Esophagus squamous epithelium (tissue), 5 donors: Measurements from ENCODE around the gene CHRNA4. TPM values are rescaled to one million over a fixed set of nuclear protein-coding genes. Genes with fewer than 3 reads are reported as not detected.

Experiments used
- DNase-seq: peaks from one replicate; lab custom pipeline; 2025; lab: John Stamatoyannopoulos, UW
- H3K27ac ChIP-seq, 4 donors: fragments of 200-600 bp; sonication (generic); one replicate each; pipeline ENCODE4 v1.5.1; 2016 to 2019; ENCODE audit warnings: mild to moderate bottlenecking in 1 of 4
- H3K27me3 ChIP-seq, 4 donors: fragments of 200-600 bp; sonication (generic); 1 replicate in 3 of 4; 2 replicates in 1 of 4; pipeline versions ENCODE4 v1.5.1 to v1.6.0; 2017 to 2021; ENCODE audit warnings: antibody characterized with exemption in 1 of 4
- H3K36me3 ChIP-seq, 3 donors: fragments of 200-600 bp; sonication (generic); one replicate each; pipeline ENCODE4 v1.5.1; 2016 to 2019
- H3K4me1 ChIP-seq, 3 donors: fragments of 200-600 bp; sonication (generic); one replicate each; pipeline ENCODE4 v1.5.1; 2017 to 2019
- H3K4me3 ChIP-seq, 4 donors: fragments of 200-600 bp; sonication (generic); 1 replicate in 3 of 4; 2 replicates in 1 of 4; pipeline ENCODE4 v1.5.1; 2016 to 2019; ENCODE audit warnings: mild to moderate bottlenecking in 2 of 4, moderate library complexity in 1 of 4
- H3K9me3 ChIP-seq, 3 donors: fragments of 200-600 bp; sonication (generic); one replicate each; pipeline ENCODE4 v1.5.1; 2016 to 2019
- CTCF ChIP-seq, 6 experiments: fragments of 450-650 bp in 4 of 6; fragments of 200-600 bp in 2 of 6; sonication (generic) in 2 of 6; IDR thresholded peaks; one replicate each; pipeline ENCODE4 v1.5.1; 2016 to 2019; ENCODE audit warnings: antibody characterized with exemption in 6 of 6, mild to moderate bottlenecking in 4 of 6, moderate library complexity in 4 of 6
- POLR2A ChIP-seq, 4 donors: fragments of 450-650 bp; IDR thresholded peaks; one replicate each; pipeline ENCODE4 v1.6.1; 2017; ENCODE audit warnings: antibody characterized with exemption in 4 of 4, mild to moderate bottlenecking in 4 of 4, moderate library complexity in 3 of 4
- WGBS, 2 donors: methylation state at CpG; one replicate each; pipeline ENCODE4 v1.1.5; 2018; 5-methylcytosine and 5-hydroxymethylcytosine counted together
- intact Hi-C: fragments of 100-400 bp; cut with DNase I; formaldehyde crosslinking; loops from one replicate; pipeline ENCODE4 v1.15.0; 2022
- total RNA-seq, 4 donors: library from RNA; depleted of rRNA; stranded (reverse); fragments of >200 nt; gene quantifications; one replicate each; pipeline ENCODE4 v1.1.0, GENCODE V29; 2016
- donor health status: DM: yes; HTN: yes; CAD: no.

The CHRNA4 gene
- total RNA-seq, 4 donors from 2014 or later = not detected

GRCh38 chr20:63323357-63323981 is 37.7 kb downstream of the CHRNA4 start:
- peaks cover 0 to 6% (median 0%) of the 10 kb centered on the region in 3 donors for H3K4me1 ChIP-seq
- no peaks in the 10 kb centered on the region for H3K36me3 ChIP-seq
- no peak overlapping the region for H3K27ac ChIP-seq
- H3K4me3 ChIP-seq = no peak overlapping the region
- intact Hi-C loops = no loop called here
- no peak for TF ChIP-seq POLR2A (IDR thresholded peaks at IDR 0.05)
- no peak for TF ChIP-seq CTCF (IDR thresholded peaks at IDR 0.05)
- H3K27me3 ChIP-seq = peaks cover 0 to 77% (median 0%) of the 10 kb centered on the region in 4 donors
- no peaks in the 10 kb centered on the region for H3K9me3 ChIP-seq
- no peak for DNase-seq
- 62 to 73% methylated on average over 17 of the region's 18 CpGs for WGBS, 2 donors

GRCh38 chr20:63322933-63323273 is 38.2 kb downstream of the CHRNA4 start:
- no peak overlapping the region for H3K4me3 ChIP-seq
- DNase-seq = no peak
- peaks cover 0 to 77% (median 0%) of the 10 kb centered on the region in 4 donors for H3K27me3 ChIP-seq
- H3K9me3 ChIP-seq = no peaks in the 10 kb centered on the region
- no peak overlapping the region for H3K27ac ChIP-seq
- no peaks in the 10 kb centered on the region for H3K36me3 ChIP-seq
- TF ChIP-seq CTCF (IDR thresholded peaks at IDR 0.05) (no peak), POLR2A (IDR thresholded peaks at IDR 0.05) (no peak)
- WGBS, 2 donors = 22 to 33% methylated on average over 14 to 15 of the region's 15 CpGs
- H3K4me1 ChIP-seq = peaks cover 0 to 6% (median 0%) of the 10 kb centered on the region in 3 donors
- intact Hi-C loops = no loop called here

GRCh38 chr20:63322146-63322932 is 38.8 kb downstream of the CHRNA4 start:
- no peak for DNase-seq
- Histone ChIP-seq H3K4me3 (no peak overlapping the region), H3K36me3 (no peaks in the 10 kb centered on the region), H3K27me3 (peaks cover 0 to 77% (median 0%) of the 10 kb centered on the region in 4 donors), H3K9me3 (no peaks in the 10 kb centered on the region), H3K4me1 (peaks cover 0 to 6% (median 0%) of the 10 kb centered on the region in 3 donors), H3K27ac (no peak overlapping the region)
- WGBS, 2 donors = 30 to 100% methylated on average over 2 of the region's 34 CpGs
- TF ChIP-seq CTCF (IDR thresholded peaks at IDR 0.05) (no peak), POLR2A (IDR thresholded peaks at IDR 0.05) (no peak)
- intact Hi-C loops = no loop called here

- no peak for DNase-seq
- whole genome bisulfite sequencing, 2 donors = no CpG with 5 or more reads among the region's 20 CpGs
- TF ChIP-seq POLR2A (IDR thresholded peaks at IDR 0.05) (no peak), CTCF (IDR thresholded peaks at IDR 0.05) (no peak)
- peaks cover 0 to 6% (median 0%) of the 10 kb centered on the region in 3 donors for H3K4me1 ChIP-seq
- intact Hi-C loops = no loop called here
- no peaks in the 10 kb centered on the region for H3K36me3 ChIP-seq
- no peak overlapping the region for H3K27ac ChIP-seq
- H3K27me3 ChIP-seq = peaks cover 0 to 80% (median 0%) of the 10 kb centered on the region in 4 donors
- H3K4me3 ChIP-seq = no peak overlapping the region
- H3K9me3 ChIP-seq = no peaks in the 10 kb centered on the region
Observed at GRCh38 chr20:63321148-63321831, 39.9 kb downstream of the CHRNA4 start.
